GM18867 (cell line): ENCODE data around the gene TRPM4.
"Not testable (repeated sequence)": the region's sequence is repeated elsewhere in the genome, so short reads cannot be mapped to it uniquely, and the experiment has no call there.

Source experiments
- ATAC-seq: cut with Tn5 transposase; IDR thresholded peaks from one replicate; pipeline ENCODE4 v1.9.1; 2021; ENCODE audit warnings: mild to moderate bottlenecking, moderate library complexity; ENCODE audit not compliant: unreplicated experiment

The TRPM4 gene

GRCh38 chr19:49223472-49223871 lies 65.9 kb downstream of the TRPM4 start:
- no peak for ATAC-seq

DNA sequence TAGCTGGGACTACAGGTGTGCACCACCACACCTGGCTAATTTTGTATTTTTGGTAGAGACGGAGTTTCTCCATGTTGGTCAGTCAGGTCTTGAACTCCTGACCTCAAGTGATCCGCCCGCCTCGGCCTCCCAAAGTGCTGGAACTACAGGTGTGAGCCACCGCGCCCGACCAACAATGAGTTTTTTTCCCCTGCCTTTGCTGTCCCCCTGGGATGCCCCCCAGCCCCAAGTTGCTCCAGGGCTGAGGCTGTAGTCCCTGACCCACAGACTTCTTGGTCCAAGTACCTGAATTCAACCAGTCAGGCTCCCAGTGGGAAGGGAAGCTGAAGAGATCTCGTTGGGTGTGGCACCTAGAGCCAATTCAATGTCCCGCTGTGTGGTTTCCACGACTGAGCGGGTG lies 66.8 kb downstream of the TRPM4 start:
- not testable (repeated sequence) for ATAC-seq

DNA sequence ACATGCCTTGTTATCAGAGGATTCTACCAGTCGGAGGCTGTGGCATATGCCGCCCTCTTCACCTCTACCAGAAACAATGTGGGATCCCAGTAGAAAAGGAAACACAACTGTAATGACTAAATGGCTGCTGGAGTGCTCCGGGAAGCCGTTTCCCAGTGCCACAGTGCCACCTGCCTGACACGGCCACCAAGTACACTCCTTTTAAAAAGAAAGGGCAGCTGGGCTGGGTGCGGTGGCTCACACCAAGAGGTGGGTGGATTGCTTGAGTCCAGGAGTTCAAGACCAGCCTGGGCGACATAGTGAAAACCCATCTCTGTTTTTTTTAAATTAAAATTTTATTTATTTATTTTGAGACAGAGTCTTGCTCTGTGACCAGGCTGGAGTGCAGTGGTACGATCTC lies 67.3 kb downstream of the TRPM4 start:
- ATAC-seq = no peak

GRCh38 chr19:49229416-49229815 lies 71.8 kb downstream of the TRPM4 start:
- ATAC-seq = no peak

DNA sequence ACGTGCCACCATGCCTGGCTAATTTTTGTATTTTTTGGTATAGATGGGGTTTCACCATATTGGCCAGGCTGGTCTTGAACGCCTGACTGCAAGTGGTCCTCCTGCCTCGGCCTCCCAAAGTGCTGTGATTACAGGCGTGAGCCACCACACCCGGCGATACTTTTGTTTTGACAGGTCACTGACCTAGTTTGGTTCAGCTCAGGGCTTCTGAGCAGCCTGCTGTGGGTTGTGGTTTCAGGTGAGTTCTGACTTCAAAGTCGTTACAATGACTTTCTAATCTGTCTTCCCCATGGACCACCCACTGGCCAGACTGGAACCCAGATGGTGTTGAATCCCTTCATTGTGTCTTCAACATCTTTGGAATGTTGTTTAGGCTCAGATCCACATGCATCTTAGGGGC lies 73.8 kb downstream of the TRPM4 start:
- ATAC-seq = no peak

DNA sequence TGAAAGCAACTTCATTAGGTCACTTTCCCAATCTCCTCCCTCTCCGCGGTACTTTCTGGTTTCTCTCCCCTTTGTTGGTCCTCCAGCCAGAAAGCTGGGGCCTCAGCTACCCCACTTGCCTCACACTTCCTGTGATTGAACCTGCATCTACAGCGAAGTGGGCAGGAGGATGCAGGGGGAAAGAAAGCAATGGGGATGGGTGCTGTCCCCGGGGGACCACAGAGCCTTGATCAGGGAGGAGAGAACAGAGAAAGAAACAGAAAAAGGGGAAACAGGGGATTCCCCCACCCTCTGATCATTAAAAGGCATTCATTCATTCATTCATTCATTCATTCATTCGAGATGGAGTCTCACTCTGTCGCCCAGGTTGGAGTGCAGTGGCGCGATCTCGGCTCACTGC lies 74.2 kb downstream of the TRPM4 start:
- no peak for ATAC-seq

DNA sequence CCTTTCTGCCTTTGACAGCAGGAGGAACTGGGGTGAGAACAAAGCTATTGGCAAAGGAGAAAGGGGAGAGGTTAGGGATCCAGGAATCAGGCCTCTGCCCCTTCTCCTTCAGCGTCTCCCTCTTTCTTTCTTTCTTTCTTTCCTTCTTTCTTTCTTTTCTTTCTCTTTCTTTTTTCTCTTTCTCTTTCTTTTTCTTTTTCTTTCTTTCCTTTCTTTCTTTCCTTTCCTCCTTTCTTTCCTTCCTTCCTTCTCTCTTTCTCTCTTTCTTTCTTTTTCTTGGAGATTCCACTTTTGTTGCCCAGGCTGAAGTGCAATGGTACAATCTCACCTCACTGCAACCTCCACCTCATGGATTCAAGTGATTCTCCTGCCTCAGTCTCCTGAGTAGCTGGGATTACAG lies 75.6 kb downstream of the TRPM4 start:
- no peak for ATAC-seq

GRCh38 chr19:49241769-49242168 lies 84.2 kb downstream of the TRPM4 start:
- no peak for ATAC-seq

DNA sequence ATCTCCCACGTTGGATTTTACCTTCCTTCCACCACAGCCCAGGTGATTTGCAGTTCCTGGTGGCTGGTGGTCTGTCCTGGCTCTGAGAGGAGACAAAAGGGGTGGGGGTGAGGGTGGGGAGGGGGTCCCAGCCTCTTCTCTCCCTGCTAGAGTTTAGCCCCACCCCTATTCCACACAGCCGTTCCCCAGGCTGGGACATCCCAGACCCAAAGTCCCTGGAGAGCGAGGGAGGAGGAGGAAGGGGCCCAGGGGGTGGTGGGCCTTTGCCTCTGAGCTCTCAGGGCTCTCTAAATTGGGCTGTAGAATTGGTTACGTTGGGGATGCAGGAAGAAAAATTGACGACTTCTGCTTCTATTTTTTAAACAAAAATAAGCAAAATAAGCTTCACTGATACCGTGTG lies 85.5 kb downstream of the TRPM4 start:
- ATAC-seq = no peak

GRCh38 chr19:49243726-49244125 lies 86.1 kb downstream of the TRPM4 start:
- no peak for ATAC-seq

DNA sequence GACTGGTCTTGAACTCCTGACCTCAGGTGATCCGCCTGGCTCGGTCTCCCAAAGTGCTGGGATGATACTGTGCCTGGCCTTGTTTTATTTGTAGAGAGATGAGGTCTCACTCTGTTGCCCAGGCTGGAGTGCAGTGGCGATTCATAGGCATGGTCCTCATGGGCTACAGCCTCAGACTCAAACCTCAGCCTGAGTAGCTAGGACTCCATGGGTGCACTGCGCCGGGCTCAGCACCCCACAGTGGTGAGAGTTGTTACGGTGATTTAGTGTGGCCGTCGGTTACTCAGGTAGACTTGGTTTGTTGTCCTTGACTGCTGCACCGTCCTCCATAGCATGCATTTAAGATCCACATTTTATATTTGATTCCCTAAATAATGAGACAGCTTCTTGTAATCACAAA lies 86.7 kb downstream of the TRPM4 start:
- ATAC-seq = no peak

- no peak for ATAC-seq
These were observed 90.1 kb downstream of the TRPM4 start for GRCh38 chr19:49247676-49248075.

DNA sequence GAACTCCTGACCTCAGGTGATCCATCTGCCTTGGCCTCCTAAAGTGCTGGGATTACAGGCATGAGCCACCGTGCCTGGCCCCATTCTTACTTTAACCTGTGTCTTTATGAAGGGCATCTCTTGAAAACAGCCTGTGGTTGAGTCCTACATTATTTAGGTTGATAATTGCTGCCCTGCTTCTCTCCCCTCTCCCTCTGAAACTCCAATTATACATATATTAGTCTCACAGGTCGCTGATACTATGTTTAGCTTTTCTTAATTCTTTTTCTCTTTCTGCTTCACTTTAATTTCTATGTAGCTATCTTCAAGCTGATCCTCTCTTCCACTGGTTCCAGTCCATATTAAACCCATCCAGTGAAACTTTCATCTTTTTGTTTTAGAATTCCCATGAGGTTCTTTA lies 92.3 kb downstream of the TRPM4 start:
- ATAC-seq = no peak

DNA sequence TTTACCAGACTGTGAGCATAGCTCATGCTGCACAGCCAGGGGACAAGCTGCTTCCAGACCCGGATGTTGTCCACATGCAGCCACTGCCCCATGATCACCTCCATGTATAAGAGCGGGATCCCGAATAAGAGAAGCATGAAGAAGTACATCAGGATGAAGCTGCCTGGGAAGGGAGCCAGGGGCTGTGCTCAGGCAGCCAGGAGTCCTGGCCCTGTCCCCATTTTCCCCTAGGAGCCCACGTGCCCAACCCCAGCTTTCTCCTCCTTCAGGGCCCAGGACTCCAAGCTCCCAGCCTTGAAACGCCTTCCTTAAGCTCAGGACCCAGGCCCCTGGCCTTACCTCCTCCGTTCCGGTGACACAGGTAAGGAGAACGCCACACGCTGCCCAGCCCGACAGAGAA lies 98.1 kb downstream of the TRPM4 start:
- no peak for ATAC-seq

GRCh38 chr19:49256691-49257090 lies 99.1 kb downstream of the TRPM4 start:
- ATAC-seq = no peak
